GM21786 (cell line): Measurements from ENCODE around the gene TMEM123.
"Not testable (repeated sequence)": the region's sequence is repeated elsewhere in the genome, so short reads cannot be mapped to it uniquely, and the experiment has no call there.

Experiments
- ATAC-seq: cut with Tn5 transposase; IDR thresholded peaks from one replicate; pipeline ENCODE4 v1.9.1; 2021; ENCODE audit not compliant: unreplicated experiment

Gene TMEM123

GRCh38 chr11:102449651-102450570 is 2.7 kb downstream of the TMEM123 start:
- no peak for ATAC-seq

- ATAC-seq = no peak
Observed at GRCh38 chr11:102448869-102449224, 3.7 kb downstream of the TMEM123 start.

GRCh38 chr11:102447941-102448868 is 4.4 kb downstream of the TMEM123 start:
- ATAC-seq = no peak

- ATAC-seq = peak; percentile 32
Observed at GRCh38 chr11:102447193-102447592, 5.4 kb downstream of the TMEM123 start.

- ATAC-seq = no peak
Observed at GRCh38 chr11:102446606-102447005, 6.0 kb downstream of the TMEM123 start.

GRCh38 chr11:102444693-102445092 is 7.9 kb downstream of the TMEM123 start:
- not testable (repeated sequence) for ATAC-seq

GRCh38 chr11:102444142-102444541 is 8.4 kb downstream of the TMEM123 start:
- ATAC-seq = not testable (repeated sequence)

- ATAC-seq = not testable (repeated sequence)
Observed at GRCh38 chr11:102439063-102439363, 13.6 kb downstream of the TMEM123 start.

- ATAC-seq = no peak
Observed at GRCh38 chr11:102438311-102439062, 14.1 kb downstream of the TMEM123 start.

- ATAC-seq = no peak
Observed at GRCh38 chr11:102437727-102438126, 14.8 kb downstream of the TMEM123 start.

- ATAC-seq = no peak
Observed at GRCh38 chr11:102436976-102437375, 15.6 kb downstream of the TMEM123 start.

- no peak for ATAC-seq
Observed at GRCh38 chr11:102436561-102436960, 16.0 kb downstream of the TMEM123 start.

GRCh38 chr11:102435688-102436087 is 16.9 kb downstream of the TMEM123 start:
- ATAC-seq = no peak

GRCh38 chr11:102433571-102433970 is 19.0 kb downstream of the TMEM123 start:
- ATAC-seq = not testable (repeated sequence)

GRCh38 chr11:102432560-102432959 is 20.0 kb downstream of the TMEM123 start:
- not testable (repeated sequence) for ATAC-seq

- no peak for ATAC-seq
Observed at GRCh38 chr11:102431404-102431803, 21.2 kb downstream of the TMEM123 start.

- ATAC-seq = peak; percentile 87
Observed at GRCh38 chr11:102430158-102430836, 22.3 kb downstream of the TMEM123 start.

- no peak for ATAC-seq
Observed at GRCh38 chr11:102429691-102430090, 22.9 kb downstream of the TMEM123 start.

- ATAC-seq = no peak
Observed at GRCh38 chr11:102429226-102429625, 23.3 kb downstream of the TMEM123 start.

GRCh38 chr11:102428696-102429095 is 23.9 kb downstream of the TMEM123 start:
- ATAC-seq = no peak

- ATAC-seq = no peak
Observed at GRCh38 chr11:102427068-102427467, 25.5 kb downstream of the TMEM123 start.
